Activated CD4-positive, alpha-beta memory T cell treated with anti-CD3 and anti-CD28 coated beads for 36 hours (primary cell): ENCODE measurements around the gene ANKRD6. TPM values are rescaled to one million over a fixed set of nuclear protein-coding genes. Genes with fewer than 3 reads are reported as not detected.

ENCODE experiments used
- CTCF ChIA-PET: fragments of 350-600 bp; sonication (Branson Sonifier 250); formaldehyde crosslinking; loops from one replicate; lab custom pipeline; 2021; ENCODE audit warnings: antibody characterized with exemption, inconsistent platforms; lab: Charles Lee
- POLR2A ChIA-PET: fragments of 350-600 bp; sonication (Branson Sonifier 250); formaldehyde crosslinking; loops from one replicate; lab custom pipeline; 2021; ENCODE audit warnings: antibody characterized with exemption; lab: Charles Lee
- DNase-seq: peaks from one replicate; pipeline ENCODE4 v3.0.0-alpha.2; 2020
- H3K27ac Mint-ChIP-seq: one replicate; pipeline ENCODE4 v1.8.0; 2021; ENCODE audit warnings: mixed read lengths
- H3K27me3 Mint-ChIP-seq: one replicate; pipeline ENCODE4 v1.8.0; 2021; ENCODE audit warnings: mixed read lengths
- H3K36me3 Mint-ChIP-seq: one replicate; pipeline ENCODE4 v1.8.0; 2021; ENCODE audit warnings: mixed read lengths
- H3K4me1 Mint-ChIP-seq: one replicate; pipeline ENCODE4 v1.8.0; 2021; ENCODE audit warnings: low read depth, mixed read lengths
- H3K4me3 Mint-ChIP-seq: one replicate; pipeline ENCODE4 v1.8.0; 2021; ENCODE audit warnings: mild to moderate bottlenecking, mixed read lengths
- H3K9me3 Mint-ChIP-seq: one replicate; pipeline ENCODE4 v1.8.0; 2021; ENCODE audit warnings: mixed read lengths
- intact Hi-C: fragments of 100-400 bp; cut with micrococcal nuclease; formaldehyde crosslinking; loops from one replicate; pipeline ENCODE4 v1.15.1; 2023
- total RNA-seq, 2 experiments: library from RNA; stranded (reverse); gene quantifications; one replicate each; pipeline ENCODE4 v1.2.3, GENCODE V29; 2021

ANKRD6 gene
- total RNA-seq, 2 experiments from 2014 or later = 3.1 to 4.0 TPM

- Mint-ChIP-seq H3K4me3 (no peak overlapping the region), H3K4me1 (no peaks in the 10 kb centered on the region), H3K36me3 (no peaks in the 10 kb centered on the region), H3K9me3 (no peaks in the 10 kb centered on the region), H3K27me3 (peaks cover 2% of the 10 kb centered on the region), H3K27ac (no peak overlapping the region)
- intact Hi-C loops = no loop called here
- CTCF ChIA-PET = no interaction called here
- DNase-seq = no peak
- POLR2A ChIA-PET = no interaction called here
These were observed 67.7 kb downstream of the ANKRD6 start for GRCh38 chr6:89500611-89501010.

GRCh38 chr6:89501222-89501621, 68.3 kb downstream of the ANKRD6 start:
- Mint-ChIP-seq H3K27ac (no peak overlapping the region), H3K36me3 (no peaks in the 10 kb centered on the region), H3K4me1 (no peaks in the 10 kb centered on the region), H3K27me3 (no peaks in the 10 kb centered on the region), H3K4me3 (no peak overlapping the region), H3K9me3 (no peaks in the 10 kb centered on the region)
- POLR2A ChIA-PET = no interaction called here
- intact Hi-C loops = no loop called here
- CTCF ChIA-PET = no interaction called here
- no peak for DNase-seq

- Mint-ChIP-seq H3K36me3 (no peaks in the 10 kb centered on the region), H3K4me1 (no peaks in the 10 kb centered on the region), H3K4me3 (no peak overlapping the region), H3K27me3 (no peaks in the 10 kb centered on the region), H3K9me3 (no peaks in the 10 kb centered on the region), H3K27ac (no peak overlapping the region)
- intact Hi-C loops = no loop called here
- no peak for DNase-seq
- POLR2A ChIA-PET = no interaction called here
- CTCF ChIA-PET = no interaction called here
These were observed 68.8 kb downstream of the ANKRD6 start for GRCh38 chr6:89501753-89502152.

- Mint-ChIP-seq H3K36me3 (no peaks in the 10 kb centered on the region), H3K4me3 (no peak overlapping the region), H3K27me3 (no peaks in the 10 kb centered on the region), H3K27ac (no peak overlapping the region), H3K9me3 (no peaks in the 10 kb centered on the region), H3K4me1 (no peaks in the 10 kb centered on the region)
- no peak for DNase-seq
- intact Hi-C loops = no loop called here
- CTCF ChIA-PET = no interaction called here
- POLR2A ChIA-PET = no interaction called here
These were observed 70.7 kb downstream of the ANKRD6 start for GRCh38 chr6:89503641-89504040.

- Mint-ChIP-seq H3K4me3 (no peak overlapping the region), H3K9me3 (no peaks in the 10 kb centered on the region), H3K27me3 (no peaks in the 10 kb centered on the region), H3K27ac (no peak overlapping the region), H3K36me3 (no peaks in the 10 kb centered on the region), H3K4me1 (no peaks in the 10 kb centered on the region)
- CTCF ChIA-PET = no interaction called here
- POLR2A ChIA-PET = no interaction called here
- intact Hi-C loops = no loop called here
- DNase-seq = no peak
These were observed 72.9 kb downstream of the ANKRD6 start for GRCh38 chr6:89505847-89506246.

- Mint-ChIP-seq H3K27ac (no peak overlapping the region), H3K9me3 (no peaks in the 10 kb centered on the region), H3K27me3 (no peaks in the 10 kb centered on the region), H3K4me3 (no peak overlapping the region), H3K36me3 (no peaks in the 10 kb centered on the region), H3K4me1 (no peaks in the 10 kb centered on the region)
- no peak for DNase-seq
- ChIA-PET POLR2A (no interaction called here), CTCF (interaction anchor here (0.8 kb wide), 1 partner anchor 102 kb away, joined by 3 read pairs; no protein-coding TSS in a partner anchor)
- intact Hi-C loops = no loop called here
These were observed 74.0 kb downstream of the ANKRD6 start for GRCh38 chr6:89506716-89507617.

GRCh38 chr6:89508755-89509563, 76.0 kb downstream of the ANKRD6 start:
- intact Hi-C loops = no loop called here
- Mint-ChIP-seq H3K4me1 (no peaks in the 10 kb centered on the region), H3K4me3 (no peak overlapping the region), H3K9me3 (no peaks in the 10 kb centered on the region), H3K27me3 (no peaks in the 10 kb centered on the region), H3K27ac (no peak overlapping the region), H3K36me3 (no peaks in the 10 kb centered on the region)
- no peak for DNase-seq
- POLR2A ChIA-PET = no interaction called here
- CTCF ChIA-PET = no interaction called here

GRCh38 chr6:89509777-89510281, 76.9 kb downstream of the ANKRD6 start:
- intact Hi-C loops = no loop called here
- POLR2A ChIA-PET = no interaction called here
- Mint-ChIP-seq H3K36me3 (no peaks in the 10 kb centered on the region), H3K9me3 (no peaks in the 10 kb centered on the region), H3K27ac (no peak overlapping the region), H3K27me3 (no peaks in the 10 kb centered on the region), H3K4me3 (no peak overlapping the region), H3K4me1 (no peaks in the 10 kb centered on the region)
- CTCF ChIA-PET = interaction anchor here (1.0 kb wide), 1 partner anchor 28 kb away, joined by 3 read pairs; no protein-coding TSS in a partner anchor
- DNase-seq = no peak

GRCh38 chr6:89510393-89510792, 77.4 kb downstream of the ANKRD6 start:
- DNase-seq = no peak
- no peaks in the 10 kb centered on the region for H3K36me3 Mint-ChIP-seq
- no peaks in the 10 kb centered on the region for H3K9me3 Mint-ChIP-seq
- intact Hi-C loops = no loop called here
- POLR2A ChIA-PET = no interaction called here
- no peak overlapping the region for H3K4me3 Mint-ChIP-seq
- no peaks in the 10 kb centered on the region for H3K27me3 Mint-ChIP-seq
- H3K27ac Mint-ChIP-seq = no peak overlapping the region
- no peaks in the 10 kb centered on the region for H3K4me1 Mint-ChIP-seq
- CTCF ChIA-PET = interaction anchor here (1.0 kb wide), 1 partner anchor 29 kb away, joined by 3 read pairs; no protein-coding TSS in a partner anchor

GRCh38 chr6:89518352-89519055, 85.6 kb downstream of the ANKRD6 start:
- Mint-ChIP-seq H3K4me1 (no peaks in the 10 kb centered on the region), H3K9me3 (no peaks in the 10 kb centered on the region), H3K27ac (no peak overlapping the region), H3K36me3 (no peaks in the 10 kb centered on the region), H3K27me3 (no peaks in the 10 kb centered on the region), H3K4me3 (no peak overlapping the region)
- no peak for DNase-seq
- intact Hi-C loops = no loop called here
- POLR2A ChIA-PET = no interaction called here
- CTCF ChIA-PET = no interaction called here

GRCh38 chr6:89520736-89521135, 87.8 kb downstream of the ANKRD6 start:
- no peak for DNase-seq
- H3K27me3 Mint-ChIP-seq = no peaks in the 10 kb centered on the region
- ChIA-PET POLR2A (no interaction called here), CTCF (no interaction called here)
- no peaks in the 10 kb centered on the region for H3K4me1 Mint-ChIP-seq
- no peaks in the 10 kb centered on the region for H3K36me3 Mint-ChIP-seq
- no peak overlapping the region for H3K4me3 Mint-ChIP-seq
- no peaks in the 10 kb centered on the region for H3K9me3 Mint-ChIP-seq
- no peak overlapping the region for H3K27ac Mint-ChIP-seq
- intact Hi-C loops = no loop called here

- intact Hi-C loops = no loop called here
- no peaks in the 10 kb centered on the region for H3K36me3 Mint-ChIP-seq
- ChIA-PET POLR2A (no interaction called here), CTCF (no interaction called here)
- no peak overlapping the region for H3K4me3 Mint-ChIP-seq
- no peak for DNase-seq
- H3K9me3 Mint-ChIP-seq = no peaks in the 10 kb centered on the region
- H3K4me1 Mint-ChIP-seq = peaks cover 2% of the 10 kb centered on the region
- no peaks in the 10 kb centered on the region for H3K27me3 Mint-ChIP-seq
- no peak overlapping the region for H3K27ac Mint-ChIP-seq
These were observed 89.8 kb downstream of the ANKRD6 start for GRCh38 chr6:89522778-89523177.
